ENCODE measurements around the gene ADAM15. TPM values are rescaled to one million over a fixed set of nuclear protein-coding genes. Genes with fewer than 3 reads are reported as not detected.

The ADAM15 gene
- total and polyA plus RNA-seq, 2 of the 8 experiments (the other 6 are each of a cell fraction or from before 2014, with no cell fraction given): 32.9 to 37.6 TPM

DNA sequence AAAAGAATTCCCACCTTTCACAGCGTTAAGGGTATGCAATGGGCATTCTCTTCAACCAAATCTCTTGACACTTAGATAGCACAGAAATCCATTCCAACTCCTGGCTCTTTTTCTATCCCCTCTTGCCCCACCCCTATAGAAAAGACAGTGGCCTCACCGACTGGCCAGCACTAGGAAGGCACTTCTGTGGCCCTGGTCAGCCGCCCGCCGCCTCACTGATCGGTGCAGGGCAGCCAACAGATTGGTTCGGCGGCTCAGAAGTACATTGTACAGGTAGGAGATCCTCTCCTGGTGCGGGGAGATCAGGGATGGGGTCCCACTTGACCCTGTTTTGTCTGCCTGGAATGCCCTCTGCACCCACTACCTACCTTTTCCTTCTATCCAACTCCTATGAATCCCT is 26.8 kb upstream of the ADAM15 start:
- ChIA-PET POLR2A (ENCODE audit: partially characterized antibody) (no interaction called here), CTCF (ENCODE audit: partially characterized antibody) (interaction anchor here (1.8 to 2.5 kb wide), 3 partner anchors 7 to 27 kb away, joined by 3 to 11 read pairs (median 6); partner anchors contain the start of gene ADAM15)
- Histone ChIP-seq H3K23me2 (ENCODE audit: low read depth, low read length) (no peaks in the 10 kb centered on the region), H3K27me3 (replicated peaks in 1 of 4; ENCODE audit: control insufficient read depth in 3 of 4, extremely low read depth in 1 of 4, insufficient read depth in 3 of 4, low read length in 3 of 4) (peaks cover 0 to 3% (median under 1%) of the 10 kb centered on the region in 4 experiments; a peak in 1 of 7 replicates), H3K56ac (replicated peaks; ENCODE audit: insufficient read length, low read depth, low read length) (no peak overlapping the region), H3K27ac (ENCODE audit: low read depth, low read length) (no peak overlapping the region), H4K5ac (ENCODE audit: insufficient read length, low read depth, low read length) (no peak overlapping the region), H4K8ac (ENCODE audit: extremely low read depth, insufficient read depth, low read length) (no peak overlapping the region), H3K79me2 (ENCODE audit: control insufficient read depth in 1 of 2, insufficient read depth in 2 of 2, low read length in 2 of 2) (no peaks in the 10 kb centered on the region), H2BK5ac (ENCODE audit: low read depth, low read length) (no peak overlapping the region), H3K4me2 (ENCODE audit: insufficient read depth in 1 of 2, low read depth in 2 of 2, low read length in 2 of 2) (no peak overlapping the region), H3K79me1 (ENCODE audit: low read depth, low read length) (no peaks in the 10 kb centered on the region), H2BK12ac (ENCODE audit: low read depth, low read length) (no peak overlapping the region), H3K14ac (ENCODE audit: insufficient read length) (no peak overlapping the region), H3K36me3 (ENCODE audit: control insufficient read depth in 2 of 4, insufficient read depth in 4 of 4, low read length in 3 of 4) (no peaks in the 10 kb centered on the region), H2AK5ac (ENCODE audit: low read depth, low read length) (no peak overlapping the region), H3K23ac (ENCODE audit: insufficient read length) (no peak overlapping the region), H2BK20ac (ENCODE audit: low read length) (no peak overlapping the region), H4K20me1 (replicated peaks in 1 of 2; ENCODE audit: control insufficient read depth in 1 of 2, insufficient read depth in 2 of 2, low read length in 2 of 2) (no peaks in the 10 kb centered on the region), H2BK120ac (replicated peaks; ENCODE audit: low read depth, low read length) (no peak overlapping the region), H3K4me3 (ENCODE audit: extremely low read depth in 1 of 4, insufficient read depth in 2 of 4, low read depth in 3 of 4, low read length in 4 of 4) (no peak overlapping the region), H2AFZ (ENCODE audit: low read length) (no peak overlapping the region), H3K9ac (replicated peaks in 1 of 4; ENCODE audit: extremely low read depth in 1 of 4, low read depth in 3 of 4, low read length in 3 of 4) (no peak overlapping the region), H4K91ac (replicated peaks; ENCODE audit: insufficient read length, low read length) (no peak overlapping the region), H3K18ac (ENCODE audit: extremely low read depth, low read length) (no peak overlapping the region), H3K4ac (replicated peaks; ENCODE audit: insufficient read length, low read depth, low read length) (no peak overlapping the region), H3K4me1 (replicated peaks in 1 of 4; ENCODE audit: control insufficient read depth in 3 of 4, insufficient read depth in 4 of 4, low read length in 3 of 4) (peaks cover 0 to 5% (median 0%) of the 10 kb centered on the region in 4 experiments; a peak in 2 of 7 replicates), H3K9me3 (ENCODE audit: insufficient read depth in 2 of 2, low read depth in 1 of 2, low read length in 1 of 2) (no peaks in the 10 kb centered on the region), H2BK15ac (ENCODE audit: low read length) (no peak overlapping the region)
- FAIRE-seq (no peak), DNase-seq (ENCODE audit: low read depth in 1 of 2, low spot score in 2 of 2) (no peak)
- no peak for TF ChIP-seq CBX5 (IDR thresholded peaks at IDR 0.05; ENCODE audit: low read depth, low read length)
- TF ChIP-seq CHD1 (IDR thresholded peaks at IDR 0.05; ENCODE audit: low read depth, low read length): no peak
- TF ChIP-seq, protein P1, sequence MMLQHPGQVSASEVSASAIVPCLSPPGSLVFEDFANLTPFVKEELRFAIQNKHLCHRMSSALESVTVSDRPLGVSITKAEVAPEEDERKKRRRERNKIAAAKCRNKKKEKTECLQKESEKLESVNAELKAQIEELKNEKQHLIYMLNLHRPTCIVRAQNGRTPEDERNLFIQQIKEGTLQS (IDR thresholded peaks at IDR 0.05; ENCODE audit: insufficient read depth, low read depth, low read length): no peak
- no peak for TF ChIP-seq EP300 (IDR thresholded peaks at IDR 0.05; ENCODE audit: borderline replicate concordance in 1 of 2, low read depth in 2 of 2, low read length in 2 of 2)
- TF ChIP-seq SP1 (IDR thresholded peaks at IDR 0.05; ENCODE audit: low read depth, low read length): no peak
- TF ChIP-seq HDAC6 (IDR thresholded peaks at IDR 0.05; ENCODE audit: low read depth, low read length): no peak
- 94% methylated on average over 9 of the region's 9 CpGs; no CpG with 5 or more reads in 1 of the 2 experiments for WGBS, 2 experiments (ENCODE audit: extremely low coverage in 1 of 2, insufficient coverage in 1 of 2, insufficient read length in 1 of 2, insufficient replicate concordance in 2 of 2, low coverage in 1 of 2, low lambda C conversion rate in 2 of 2, missing lambda C conversion rate in 1 of 2)

All from H1 (cell line).